Measurements from ENCODE around the gene CACNA1C.

DNA sequence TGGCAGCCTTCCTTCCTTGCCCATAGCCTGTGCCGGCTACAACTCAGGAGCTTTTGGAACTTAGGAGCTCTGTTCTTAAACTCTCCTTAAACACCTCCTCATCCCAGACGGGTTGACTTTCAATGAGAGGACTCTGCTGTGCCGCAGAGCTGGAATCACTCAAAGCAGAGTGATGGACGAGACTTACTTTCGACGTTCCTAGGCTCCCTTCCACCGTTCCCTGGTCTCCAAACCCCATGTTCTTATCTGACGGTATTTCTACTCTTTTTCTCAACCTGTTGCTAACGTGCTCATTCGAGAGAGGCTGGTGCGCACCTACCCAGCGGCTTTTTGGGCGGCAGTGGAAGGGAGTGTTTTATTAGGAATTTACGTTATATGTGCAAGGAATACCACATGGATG lies 232.7 kb downstream of the CACNA1C start:
- TF ChIP-seq, protein P1, sequence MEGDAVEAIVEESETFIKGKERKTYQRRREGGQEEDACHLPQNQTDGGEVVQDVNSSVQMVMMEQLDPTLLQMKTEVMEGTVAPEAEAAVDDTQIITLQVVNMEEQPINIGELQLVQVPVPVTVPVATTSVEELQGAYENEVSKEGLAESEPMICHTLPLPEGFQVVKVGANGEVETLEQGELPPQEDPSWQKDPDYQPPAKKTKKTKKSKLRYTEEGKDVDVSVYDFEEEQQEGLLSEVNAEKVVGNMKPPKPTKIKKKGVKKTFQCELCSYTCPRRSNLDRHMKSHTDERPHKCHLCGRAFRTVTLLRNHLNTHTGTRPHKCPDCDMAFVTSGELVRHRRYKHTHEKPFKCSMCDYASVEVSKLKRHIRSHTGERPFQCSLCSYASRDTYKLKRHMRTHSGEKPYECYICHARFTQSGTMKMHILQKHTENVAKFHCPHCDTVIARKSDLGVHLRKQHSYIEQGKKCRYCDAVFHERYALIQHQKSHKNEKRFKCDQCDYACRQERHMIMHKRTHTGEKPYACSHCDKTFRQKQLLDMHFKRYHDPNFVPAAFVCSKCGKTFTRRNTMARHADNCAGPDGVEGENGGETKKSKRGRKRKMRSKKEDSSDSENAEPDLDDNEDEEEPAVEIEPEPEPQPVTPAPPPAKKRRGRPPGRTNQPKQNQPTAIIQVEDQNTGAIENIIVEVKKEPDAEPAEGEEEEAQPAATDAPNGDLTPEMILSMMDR (conservative IDR thresholded peaks at IDR 0.05; ENCODE audit: low read length): no peak
- no peak for TF ChIP-seq EZH2phosphoT487 (IDR thresholded peaks at IDR 0.05; ENCODE audit: borderline replicate concordance, low read depth, low read length)
